ENCODE data around the gene ADAMTS12. TPM values are rescaled to one million over a fixed set of nuclear protein-coding genes. Genes with fewer than 3 reads are reported as not detected.

ADAMTS12 gene
- total and polyA plus RNA-seq, 2 of the 8 experiments (the other 6 are each of a cell fraction or from before 2014, with no cell fraction given) = 6.4 to 12.8 TPM

DNA sequence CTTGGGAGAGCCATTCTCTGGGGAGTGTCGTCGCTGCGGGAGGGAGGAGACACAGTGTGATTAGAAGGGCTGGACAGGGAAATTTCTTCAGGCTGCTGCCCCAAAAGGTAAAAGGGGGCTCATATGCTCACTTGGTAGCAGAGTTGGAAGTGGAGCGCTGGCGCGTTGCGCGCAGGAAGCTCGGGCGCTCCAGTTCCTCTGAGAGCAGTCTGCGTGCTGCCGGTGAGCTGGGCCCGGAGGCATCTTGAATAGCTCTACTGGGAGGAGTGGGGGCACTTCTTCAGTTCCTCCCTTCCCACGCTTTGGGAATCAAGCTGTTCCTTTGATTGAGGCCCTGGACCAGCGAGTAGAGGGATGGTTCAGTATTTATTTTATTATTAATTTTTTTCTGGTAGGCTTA is 47.1 kb upstream of the ADAMTS12 start:
- Histone ChIP-seq H4K20me1 (replicated peaks in 1 of 2; ENCODE audit: control insufficient read depth in 1 of 2, insufficient read depth in 2 of 2, low read length in 2 of 2) (no peaks in the 10 kb centered on the region), H2BK120ac (replicated peaks; ENCODE audit: low read depth, low read length) (no peak overlapping the region), H3K18ac (ENCODE audit: extremely low read depth, low read length) (no peak overlapping the region), H4K91ac (replicated peaks; ENCODE audit: insufficient read length, low read length) (no peak overlapping the region), H3K9me3 (ENCODE audit: insufficient read depth in 2 of 2, low read depth in 1 of 2, low read length in 1 of 2) (no peaks in the 10 kb centered on the region), H3K36me3 (ENCODE audit: control insufficient read depth in 2 of 4, insufficient read depth in 4 of 4, low read length in 3 of 4) (no peaks in the 10 kb centered on the region), H3K4ac (replicated peaks; ENCODE audit: insufficient read length, low read depth, low read length) (no peak overlapping the region), H4K5ac (ENCODE audit: insufficient read length, low read depth, low read length) (no peak overlapping the region), H2AFZ (ENCODE audit: low read length) (no peak overlapping the region), H2BK12ac (ENCODE audit: low read depth, low read length) (no peak overlapping the region), H3K4me3 (ENCODE audit: extremely low read depth in 1 of 4, insufficient read depth in 2 of 4, low read depth in 3 of 4, low read length in 4 of 4) (no peak overlapping the region), H3K23me2 (ENCODE audit: low read depth, low read length) (peaks cover 7% of the 10 kb centered on the region), H3K4me2 (ENCODE audit: insufficient read depth in 1 of 2, low read depth in 2 of 2, low read length in 2 of 2) (no peak overlapping the region), H3K27me3 (replicated peaks in 1 of 4; ENCODE audit: control insufficient read depth in 3 of 4, extremely low read depth in 1 of 4, insufficient read depth in 3 of 4, low read length in 3 of 4) (peaks cover 0 to 17% (median 13%) of the 10 kb centered on the region in 4 experiments; a peak in 5 of 7 replicates), H2AK5ac (ENCODE audit: low read depth, low read length) (no peak overlapping the region), H3K79me2 (ENCODE audit: control insufficient read depth in 1 of 2, insufficient read depth in 2 of 2, low read length in 2 of 2) (no peaks in the 10 kb centered on the region), H3K23ac (ENCODE audit: insufficient read length) (no peak overlapping the region), H3K4me1 (replicated peaks in 1 of 4; ENCODE audit: control insufficient read depth in 3 of 4, insufficient read depth in 4 of 4, low read length in 3 of 4) (peaks cover 0 to 4% (median 3%) of the 10 kb centered on the region in 4 experiments; a peak in 3 of 7 replicates), H4K8ac (ENCODE audit: extremely low read depth, insufficient read depth, low read length) (no peak overlapping the region), H2BK20ac (ENCODE audit: low read length) (no peak overlapping the region), H2BK15ac (ENCODE audit: low read length) (no peak overlapping the region), H3K27ac (ENCODE audit: low read depth, low read length) (no peak overlapping the region), H3K79me1 (ENCODE audit: low read depth, low read length) (no peaks in the 10 kb centered on the region), H3K14ac (ENCODE audit: insufficient read length) (no peak overlapping the region), H3K9ac (replicated peaks in 1 of 4; ENCODE audit: extremely low read depth in 1 of 4, low read depth in 3 of 4, low read length in 3 of 4) (no peak overlapping the region), H3K56ac (replicated peaks; ENCODE audit: insufficient read length, low read depth, low read length) (no peak overlapping the region), H2BK5ac (ENCODE audit: low read depth, low read length) (no peak overlapping the region)
- no peak for DNase-seq (ENCODE audit: low read depth in 1 of 2, low spot score in 2 of 2)
- FAIRE-seq = no peak
- WGBS, 2 experiments (ENCODE audit: extremely low coverage in 1 of 2, insufficient coverage in 1 of 2, insufficient read length in 1 of 2, insufficient replicate concordance in 2 of 2, low coverage in 1 of 2, low lambda C conversion rate in 2 of 2, missing lambda C conversion rate in 1 of 2) = 97% methylated on average over 15 of the region's 15 CpGs; no CpG with 5 or more reads in 1 of the 2 experiments
- POLR2A ChIA-PET (ENCODE audit: partially characterized antibody) = no interaction called here
- CTCF ChIA-PET (ENCODE audit: partially characterized antibody) = interaction anchor here (0.6 to 1.4 kb wide), 7 partner anchors 21 to 145 kb away, joined by 3 to 4 read pairs (median 3); no protein-coding TSS in a partner anchor
- no peak for TF ChIP-seq YY1 (IDR thresholded peaks at IDR 0.05; ENCODE audit: low read depth, low read length)

Data from H1 (cell line).